Measurements from ENCODE around the gene ZNRF3. TPM values are rescaled to one million over a fixed set of nuclear protein-coding genes. Genes with fewer than 3 reads are reported as not detected.
A peak's percentile ranks its signal among the peaks of the same experiment; 100 is the strongest.
"Not testable (repeated sequence)": the region's sequence is repeated elsewhere in the genome, so short reads cannot be mapped to it uniquely, and the experiment has no call there.

ZNRF3 gene
- polyA plus RNA-seq, 1 donor: 11.7 TPM

GRCh38 chr22:29072193-29072978 lies 189.0 kb downstream of the ZNRF3 start:
- DNase-seq: peak; percentile 78

GRCh38 chr22:29072979-29073617 lies 189.7 kb downstream of the ZNRF3 start, which contains the start of gene KREMEN1:
TSS of gene KREMEN1 (plus strand) at chr22:29073035. CDS start at chr22:29073131, 96 bp downstream.
- no peak for DNase-seq

- peak; percentile 56 for DNase-seq
Measured at GRCh38 chr22:29073618-29074275, 190.4 kb downstream of the ZNRF3 start.

DNA sequence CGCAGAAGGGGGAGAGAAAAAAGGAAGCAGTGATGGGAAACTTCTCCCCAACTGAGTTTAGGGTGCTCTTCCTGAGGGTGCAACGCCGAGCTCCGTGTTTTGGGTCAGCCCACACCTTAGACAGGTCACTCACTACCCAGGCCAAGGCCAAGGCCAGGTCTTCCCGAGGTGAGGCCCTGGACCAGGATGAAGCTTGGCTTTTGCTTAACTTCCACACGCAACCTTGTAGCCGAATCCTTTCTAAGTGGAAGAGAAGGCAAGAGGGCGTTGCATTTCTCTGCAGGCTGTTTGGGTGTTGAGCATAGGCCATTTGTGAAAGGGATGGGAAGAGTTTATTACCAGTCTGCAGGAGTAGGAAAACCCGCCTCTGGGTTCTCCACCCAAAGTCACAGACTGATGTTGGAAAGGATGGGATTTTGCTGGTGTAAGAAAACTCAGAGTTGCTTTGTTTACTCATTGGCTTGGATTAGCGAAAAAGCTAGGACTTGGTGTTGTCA lies 191.0 kb downstream of the ZNRF3 start:
- no peak for DNase-seq

DNA sequence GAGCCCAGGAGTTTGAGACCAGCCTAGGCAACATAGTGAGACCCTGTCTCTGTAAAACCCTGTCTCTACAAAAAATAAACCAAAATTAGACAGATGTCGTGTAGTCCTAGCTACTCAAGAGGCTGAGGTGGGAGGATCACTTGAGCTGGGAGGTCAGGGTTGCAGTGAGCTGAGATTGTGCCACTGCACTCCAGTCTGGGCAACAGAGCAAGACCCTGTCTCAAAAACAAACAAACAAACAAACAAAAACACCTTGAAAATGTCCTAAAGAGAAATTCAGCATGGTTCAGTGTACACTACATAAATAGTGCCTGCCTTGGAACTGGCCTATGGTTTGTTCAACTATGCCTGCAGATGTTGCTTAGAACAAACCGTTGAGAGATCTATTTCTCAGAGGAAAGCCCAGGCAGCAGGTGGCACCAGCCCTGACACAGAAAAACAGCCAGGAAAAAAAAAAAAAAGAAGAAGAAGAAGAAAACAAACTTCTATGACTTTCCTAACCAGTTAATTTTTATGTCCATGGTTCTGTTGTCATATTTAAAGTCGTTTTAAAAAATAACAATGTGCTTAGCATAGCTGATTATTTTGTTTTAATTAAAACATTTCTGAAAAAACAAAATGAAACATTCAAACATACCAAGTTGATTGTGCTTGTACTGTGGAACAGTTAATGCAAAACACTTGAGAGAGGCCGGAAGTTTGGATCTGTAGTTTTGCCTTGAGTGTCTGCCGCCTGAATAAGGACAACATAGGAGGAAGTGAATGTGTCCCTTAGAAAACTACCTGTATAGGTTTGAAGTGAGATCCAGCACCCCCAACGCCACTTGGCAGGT lies 194.9 kb downstream of the ZNRF3 start:
- DNase-seq: no peak

DNA sequence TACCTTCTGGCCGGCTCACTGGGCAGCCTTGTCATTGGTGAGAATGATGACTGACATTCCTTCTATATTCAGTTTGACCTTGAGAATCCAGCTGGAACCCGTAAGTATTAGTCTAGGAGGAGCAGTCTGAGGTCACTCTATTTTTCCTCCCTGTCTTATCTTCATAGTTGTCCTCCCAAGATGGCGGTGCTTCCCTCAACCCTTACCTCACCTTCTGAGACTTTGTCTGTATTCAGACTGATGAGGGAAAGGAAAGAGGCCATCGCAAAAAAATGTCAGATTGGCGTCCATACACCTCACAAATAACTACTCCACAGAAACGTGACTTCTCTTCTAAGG lies 195.5 kb downstream of the ZNRF3 start:
- no peak for DNase-seq

GRCh38 chr22:29079218-29079901 lies 196.0 kb downstream of the ZNRF3 start:
- no peak for DNase-seq

DNA sequence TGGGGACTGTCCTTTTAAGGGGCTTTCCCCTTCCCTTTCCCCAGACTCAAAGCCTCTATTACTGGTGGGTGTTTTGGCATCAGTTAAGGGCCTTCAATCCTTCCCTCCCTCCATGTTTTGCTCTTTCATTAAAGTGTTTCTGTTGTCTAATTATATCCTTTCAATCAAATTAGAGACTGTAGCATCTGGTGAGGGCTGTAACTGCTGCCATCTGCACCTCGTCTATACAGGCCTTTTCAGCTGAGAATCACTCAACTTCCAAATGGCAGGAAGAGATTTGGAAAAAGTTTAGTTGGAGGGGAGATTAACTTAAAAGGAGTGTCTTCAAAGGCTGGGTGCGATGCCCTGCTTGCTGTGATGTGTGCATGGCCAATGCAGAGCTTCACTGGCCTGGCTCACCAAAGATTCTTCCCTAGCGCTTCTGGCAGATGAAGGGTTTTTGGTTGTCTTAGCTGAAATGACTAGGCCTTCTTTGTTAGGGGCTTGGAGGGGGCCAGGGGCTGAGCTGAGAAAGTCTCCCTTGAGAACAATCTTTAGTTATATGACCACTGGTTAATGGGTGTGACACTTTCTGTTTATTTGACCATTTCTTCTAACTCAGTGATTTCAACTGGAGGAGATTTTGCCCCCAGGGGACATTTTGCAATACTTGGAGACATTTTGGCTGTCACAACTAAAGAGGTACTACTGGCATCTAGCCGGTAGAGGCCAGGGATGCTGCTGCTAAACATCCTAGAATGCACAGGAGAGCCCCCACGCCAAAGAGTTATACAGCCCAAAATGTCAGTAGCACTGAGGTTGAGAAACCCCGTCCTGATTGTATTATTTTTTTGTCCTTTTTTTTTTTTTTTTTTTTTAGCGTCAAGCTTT lies 197.0 kb downstream of the ZNRF3 start:
- DNase-seq: no peak

DNA sequence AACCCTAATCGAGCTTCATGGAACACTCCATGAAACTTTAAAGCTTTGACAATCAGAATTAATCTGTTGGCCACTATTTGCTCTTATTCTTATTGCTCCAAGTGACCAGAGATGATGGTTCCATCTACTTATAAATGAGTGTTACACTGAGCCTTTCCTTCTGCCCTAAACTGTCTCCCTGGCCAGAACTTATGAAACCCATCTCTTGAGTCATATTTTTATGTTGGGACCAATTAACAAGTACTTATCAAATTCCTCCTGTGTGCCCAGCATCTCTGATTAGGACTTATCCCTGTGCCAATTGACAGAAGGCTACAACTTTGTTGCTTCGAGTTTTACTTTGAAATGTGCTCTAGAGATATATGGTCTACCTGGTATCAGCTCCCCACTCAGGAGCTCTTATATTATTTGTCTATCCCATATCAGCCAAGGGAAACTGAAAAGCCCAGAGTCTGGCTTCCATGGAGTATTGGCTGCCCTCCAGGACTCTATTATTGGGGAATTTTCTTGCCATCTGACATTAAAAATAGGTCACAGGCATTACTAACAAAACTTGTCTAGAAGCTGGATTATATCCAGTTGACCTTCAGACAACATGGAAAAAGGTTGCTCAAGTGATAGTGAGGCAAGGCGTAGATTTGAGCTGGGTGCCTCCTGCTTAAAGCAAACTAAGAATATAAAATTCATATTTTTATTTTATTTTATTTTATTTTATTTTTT lies 198.3 kb downstream of the ZNRF3 start:
- DNase-seq: no peak

GRCh38 chr22:29082826-29083545 lies 199.6 kb downstream of the ZNRF3 start:
- no peak for DNase-seq

- DNase-seq: not testable (repeated sequence)
Measured at GRCh38 chr22:29083576-29083932, 200.2 kb downstream of the ZNRF3 start.

GRCh38 chr22:29083933-29084591 lies 200.7 kb downstream of the ZNRF3 start:
- DNase-seq: no peak

DNA sequence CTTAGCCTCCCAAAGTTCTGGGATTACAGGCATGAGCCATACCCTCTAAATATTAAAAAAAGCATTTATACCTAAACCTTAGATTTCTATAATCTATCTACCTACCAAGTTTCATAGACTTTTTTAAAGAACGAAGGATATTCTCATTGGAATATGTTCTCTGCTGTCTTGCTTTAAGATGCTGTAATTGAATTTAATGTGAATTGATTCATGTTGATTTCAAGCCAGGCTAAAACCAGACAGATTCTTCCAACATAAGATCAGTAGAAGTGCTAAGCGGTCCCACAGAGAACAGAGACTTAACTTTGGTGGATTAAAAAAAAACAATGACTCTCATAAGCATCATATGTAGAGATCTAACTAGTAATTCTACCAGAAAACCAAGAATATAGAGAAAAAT lies 203.6 kb downstream of the ZNRF3 start:
- DNase-seq: no peak

DNA sequence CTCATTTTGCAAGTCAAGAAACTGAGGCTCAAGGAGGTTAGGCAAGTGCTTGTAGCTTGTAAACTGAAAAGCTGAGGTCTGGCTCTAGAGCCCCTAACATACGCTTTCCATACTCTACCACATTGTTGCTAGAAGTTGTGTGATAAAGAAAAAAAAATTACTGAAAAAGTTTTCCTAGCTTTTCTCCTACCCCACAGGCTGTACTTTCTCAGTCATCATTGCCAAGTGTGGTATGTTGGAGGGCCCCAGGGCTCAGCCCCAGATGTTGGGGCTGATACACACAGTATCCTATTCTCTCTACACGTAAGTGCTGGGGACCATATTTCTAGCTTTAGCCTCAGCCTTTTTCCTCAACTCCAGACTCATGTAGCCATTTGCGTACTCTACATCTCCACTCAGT lies 205.4 kb downstream of the ZNRF3 start:
- DNase-seq: no peak

- no peak for DNase-seq
Measured at GRCh38 chr22:29089507-29089906, 206.1 kb downstream of the ZNRF3 start.

- no peak for DNase-seq
Measured at GRCh38 chr22:29090039-29090438, 206.7 kb downstream of the ZNRF3 start.

GRCh38 chr22:29092243-29092642 lies 208.9 kb downstream of the ZNRF3 start:
- no peak for DNase-seq

DNA sequence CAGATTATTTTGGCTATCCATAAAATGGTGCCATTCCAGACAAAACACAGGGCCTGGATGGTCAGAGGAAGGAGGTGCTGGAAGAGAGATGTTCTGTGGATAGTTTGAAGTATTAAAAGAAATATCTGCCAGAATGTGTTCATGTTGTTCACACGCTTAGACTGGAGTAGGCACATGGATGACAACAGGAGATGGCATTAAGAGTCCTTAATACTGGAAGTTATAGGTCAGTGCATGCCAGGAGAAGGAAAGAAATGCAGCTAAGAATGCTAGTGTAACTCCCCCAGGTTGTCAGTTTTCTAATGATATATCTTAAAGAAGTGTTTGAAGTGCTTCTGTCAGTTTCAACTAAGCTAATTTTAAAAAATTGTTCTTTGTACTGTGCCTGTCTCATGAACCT lies 209.7 kb downstream of the ZNRF3 start:
- DNase-seq: no peak
